IPS-15b (cell line): ENCODE measurements around the gene TOMM20.

Experiments
- H3K27me3 ChIP-seq: one replicate; pipeline ENCODE4 v1.6.1; 2013; ENCODE audit warnings: low read length; ENCODE audit not compliant: control insufficient read depth, insufficient read depth
- H3K36me3 ChIP-seq: one replicate; pipeline ENCODE4 v1.6.1; 2013; ENCODE audit warnings: low read length; ENCODE audit not compliant: control insufficient read depth, insufficient read depth
- H3K4me1 ChIP-seq: one replicate; pipeline ENCODE4 v1.6.1; 2013; ENCODE audit warnings: mild to moderate bottlenecking, low read length; ENCODE audit not compliant: control insufficient read depth, insufficient read depth
- H3K4me3 ChIP-seq: one replicate; pipeline ENCODE4 v1.5.1; 2013; ENCODE audit warnings: low read depth, low read length
- H3K9ac ChIP-seq: one replicate; pipeline ENCODE4 v1.6.1; 2013; ENCODE audit warnings: low read depth, mild to moderate bottlenecking, low read length
- H3K9me3 ChIP-seq: one replicate; pipeline ENCODE4 v1.6.1; 2013; ENCODE audit warnings: mild to moderate bottlenecking, low read length; ENCODE audit not compliant: control insufficient read depth, insufficient read depth

TOMM20 gene

DNA sequence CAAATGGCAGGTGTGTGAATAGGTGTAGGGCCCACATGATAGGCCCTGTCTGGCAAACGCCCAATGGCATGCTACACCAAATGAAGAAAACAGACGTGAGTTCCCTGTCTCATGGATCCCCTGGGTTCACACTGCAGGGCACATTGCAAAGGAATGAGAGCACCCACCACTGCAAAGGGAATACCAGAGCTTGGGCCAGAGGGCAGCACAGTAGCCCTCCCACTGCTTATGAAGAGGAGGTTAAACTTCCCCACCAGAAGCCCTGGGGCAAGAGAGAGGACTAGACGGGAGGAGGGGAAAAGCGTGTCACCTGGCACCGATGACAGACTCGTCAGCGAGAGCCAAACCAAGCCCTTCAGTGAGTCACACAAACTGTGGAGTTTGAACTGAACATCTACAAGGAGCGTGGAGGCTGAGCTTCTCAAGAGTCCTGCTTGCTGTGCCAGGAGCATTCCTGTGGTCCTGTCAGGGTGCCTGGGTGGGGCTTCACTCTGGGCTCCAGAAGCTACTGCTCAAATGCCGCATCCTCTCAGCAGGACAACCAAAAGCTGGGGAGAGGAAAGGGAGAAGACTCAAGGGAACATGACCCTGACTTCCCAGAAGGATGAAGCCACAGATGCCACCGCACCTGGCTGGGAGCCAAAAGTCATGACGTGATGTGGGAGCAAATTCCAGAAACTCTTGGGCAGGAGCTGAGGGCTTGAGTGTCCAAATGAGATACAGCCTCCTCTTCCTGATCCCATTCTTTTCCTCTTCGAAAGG lies 61.1 kb downstream of the TOMM20 start:
- Histone ChIP-seq H3K4me3 (no peak overlapping the region), H3K36me3 (no peaks in the 10 kb centered on the region), H3K9ac (no peak overlapping the region), H3K9me3 (no peaks in the 10 kb centered on the region), H3K27me3 (no peaks in the 10 kb centered on the region), H3K4me1 (no peaks in the 10 kb centered on the region)

DNA sequence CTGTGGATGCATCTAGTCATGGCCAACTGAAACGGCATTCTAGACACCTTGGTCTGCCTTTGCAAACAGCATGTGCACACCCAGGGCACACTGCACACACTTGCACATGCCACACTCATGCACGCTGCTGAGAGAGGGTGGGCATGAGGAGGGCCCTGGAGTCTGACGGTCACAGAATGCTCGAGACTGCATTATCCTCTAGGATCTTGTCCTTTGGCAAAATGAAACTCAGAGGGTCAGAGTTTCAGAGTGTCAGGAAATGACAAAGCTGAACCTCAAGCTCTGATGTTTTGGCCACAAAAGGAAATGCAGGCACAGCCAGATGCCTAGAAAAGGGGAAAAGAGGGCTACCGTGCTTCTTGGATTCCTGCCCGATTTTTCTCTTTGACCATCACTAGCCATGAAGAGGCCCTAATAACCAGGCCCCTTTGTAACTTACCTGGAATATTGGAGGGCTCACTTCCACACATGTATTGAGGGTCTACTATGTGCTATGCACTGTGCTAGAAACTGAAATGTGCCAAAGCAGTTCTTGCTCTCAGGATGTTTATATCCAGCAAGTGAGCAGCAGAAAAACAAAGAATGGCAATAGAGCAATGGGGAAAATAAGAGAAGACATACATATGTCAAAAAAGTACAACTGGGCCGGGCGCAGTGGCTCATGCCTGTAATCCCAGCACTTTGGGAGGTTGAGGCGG lies 65.4 kb downstream of the TOMM20 start:
- Histone ChIP-seq H3K36me3 (no peaks in the 10 kb centered on the region), H3K9ac (no peak overlapping the region), H3K27me3 (no peaks in the 10 kb centered on the region), H3K4me1 (peaks cover 12% of the 10 kb centered on the region), H3K4me3 (no peak overlapping the region), H3K9me3 (no peaks in the 10 kb centered on the region)

DNA sequence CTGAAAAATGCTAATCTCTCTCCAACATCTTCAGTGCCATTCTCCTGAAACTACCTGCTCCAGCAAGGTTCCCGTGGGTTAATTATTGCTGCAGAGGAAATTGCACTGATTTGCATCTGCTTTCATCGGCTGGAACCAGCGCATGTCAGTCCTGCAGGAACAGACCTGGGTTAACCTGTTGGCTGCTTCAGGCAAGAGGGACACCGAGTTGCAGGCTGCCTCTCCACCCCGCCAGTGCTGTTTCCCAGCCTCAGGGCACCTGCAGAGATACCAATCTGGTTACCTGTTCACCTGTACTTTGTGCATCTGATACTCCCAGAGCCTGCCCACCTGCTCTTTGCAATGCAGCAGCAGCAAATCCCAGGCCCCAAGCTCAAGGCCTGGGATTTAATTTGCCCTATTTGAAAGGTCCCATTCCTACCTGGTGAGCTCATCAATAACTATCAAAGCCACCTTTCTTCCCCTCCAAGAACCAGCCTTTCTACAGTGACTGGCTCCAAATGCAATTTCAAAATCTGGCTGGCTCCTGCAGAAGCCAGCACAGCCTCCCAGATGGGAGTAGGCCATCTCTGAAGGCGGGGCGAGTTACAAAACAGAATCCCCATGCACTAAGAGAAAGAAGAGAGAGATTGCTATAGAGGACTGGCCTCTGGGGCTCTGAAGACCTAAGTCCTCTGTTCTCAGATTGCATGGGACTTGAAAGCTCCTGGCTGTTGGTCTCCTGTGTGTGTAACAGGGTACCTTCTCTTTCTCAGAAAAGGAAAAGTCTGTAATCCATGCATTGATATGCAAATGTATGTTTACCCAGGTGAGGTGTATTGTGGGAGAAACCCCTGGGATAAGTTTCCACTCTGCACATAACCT lies 67.8 kb downstream of the TOMM20 start:
- Histone ChIP-seq H3K4me3 (no peak overlapping the region), H3K9me3 (no peaks in the 10 kb centered on the region), H3K36me3 (no peaks in the 10 kb centered on the region), H3K4me1 (peaks cover 12% of the 10 kb centered on the region), H3K27me3 (no peaks in the 10 kb centered on the region), H3K9ac (no peak overlapping the region)
